ENCODE data around the gene SCYL2.

Gene SCYL2

GRCh38 chr12:100356644-100357223, 89.8 kb downstream of the SCYL2 start, which contains the start of gene SLC17A8:
Gene SLC17A8 (plus strand): TSS chr12:100357074. CDS start chr12:100357392, 318 bp downstream.
- no peak for DNase-seq (ENCODE audit: low read depth, low spot score)
- POLR2A ChIA-PET = no interaction called here
- no peak within 1 kb of the TSS for H3K4me3 ChIP-seq (ENCODE audit: low read depth, low read length)
- CTCF ChIA-PET = interaction anchor here (3.6 kb wide), 1 partner anchor 8 kb away, joined by 22 read pairs; no protein-coding TSS in a partner anchor
- TF ChIP-seq CTCF (IDR thresholded peaks at IDR 0.05; ENCODE audit: insufficient read depth, low read length, missing control alignments) = no peak

- DNase-seq (ENCODE audit: low read depth, low spot score) = no peak
- no peak overlapping the region for H3K4me3 ChIP-seq (ENCODE audit: low read depth, low read length)
- ChIA-PET POLR2A (no interaction called here), CTCF (interaction anchor here (3.6 kb wide), 1 partner anchor 11 kb away, joined by 22 read pairs; no protein-coding TSS in a partner anchor)
- no peak for TF ChIP-seq CTCF (IDR thresholded peaks at IDR 0.05; ENCODE audit: insufficient read depth, low read length, missing control alignments)
Observed at GRCh38 chr12:100359248-100359647, 92.3 kb downstream of the SCYL2 start.

- no peak for TF ChIP-seq CTCF (IDR thresholded peaks at IDR 0.05; ENCODE audit: insufficient read depth, low read length, missing control alignments)
- ChIA-PET CTCF (interaction anchor here (1.5 to 3.6 kb wide), 2 partner anchors 12 to 195 kb away, joined by 4 to 22 read pairs; no protein-coding TSS in a partner anchor), POLR2A (no interaction called here)
- no peak for DNase-seq (ENCODE audit: low read depth, low spot score)
- H3K4me3 ChIP-seq (ENCODE audit: low read depth, low read length) = no peak overlapping the region
Observed at GRCh38 chr12:100359822-100360221, 92.8 kb downstream of the SCYL2 start.

- ChIA-PET POLR2A (no interaction called here), CTCF (interaction anchor here (1.5 to 3.6 kb wide), 2 partner anchors 12 to 195 kb away, joined by 4 to 22 read pairs; no protein-coding TSS in a partner anchor)
- no peak for DNase-seq (ENCODE audit: low read depth, low spot score)
- no peak overlapping the region for H3K4me3 ChIP-seq (ENCODE audit: low read depth, low read length)
- TF ChIP-seq CTCF (IDR thresholded peaks at IDR 0.05; ENCODE audit: insufficient read depth, low read length, missing control alignments) = no peak
Observed at GRCh38 chr12:100360450-100360849, 93.5 kb downstream of the SCYL2 start.

- no peak overlapping the region for H3K4me3 ChIP-seq (ENCODE audit: low read depth, low read length)
- CTCF ChIA-PET = no interaction called here
- no peak for DNase-seq (ENCODE audit: low read depth, low spot score)
- TF ChIP-seq CTCF (IDR thresholded peaks at IDR 0.05; ENCODE audit: insufficient read depth, low read length, missing control alignments) = no peak
- POLR2A ChIA-PET = no interaction called here
Observed at GRCh38 chr12:100364324-100364723, 97.3 kb downstream of the SCYL2 start.

GRCh38 chr12:100365411-100365810, 98.4 kb downstream of the SCYL2 start:
- H3K4me3 ChIP-seq (ENCODE audit: low read depth, low read length) = no peak overlapping the region
- DNase-seq (ENCODE audit: low read depth, low spot score) = no peak
- POLR2A ChIA-PET = no interaction called here
- no peak for TF ChIP-seq CTCF (IDR thresholded peaks at IDR 0.05; ENCODE audit: insufficient read depth, low read length, missing control alignments)
- CTCF ChIA-PET = no interaction called here

All from AG04449 (cell line).